PFSK-1 (cell line): ENCODE results near the gene MTSS2.

Source experiments
- FOXP2 ChIP-seq: optimal IDR thresholded peaks from 2 replicates; pipeline ENCODE3; 2011; ENCODE audit warnings: borderline replicate concordance, control low read depth, inconsistent platforms; ENCODE audit not compliant: insufficient read depth; ENCODE audit errors: extremely low read length, extremely low read depth
- POLR2AphosphoS5 ChIP-seq: IDR thresholded peaks from 2 replicates; pipeline ENCODE4 v1.6.1; 2012; ENCODE audit warnings: low read depth, mild to moderate bottlenecking, control low read depth, low read length, moderate library complexity
- REST ChIP-seq, 2 experiments: IDR thresholded peaks; 2 replicates each; pipeline versions ENCODE4 v1.6.1 to v1.8.0; 2011 to 2012; ENCODE audit warnings: low read depth in 2 of 2, low read length in 2 of 2, control low read depth in 1 of 2, inconsistent platforms in 1 of 2, mild to moderate bottlenecking in 1 of 2, moderate library complexity in 1 of 2; ENCODE audit not compliant: insufficient read depth in 1 of 2
- SIN3A ChIP-seq: IDR thresholded peaks from 2 replicates; pipeline ENCODE4 v1.6.1; 2012; ENCODE audit warnings: mild to moderate bottlenecking, low read length, moderate library complexity, borderline replicate concordance; ENCODE audit not compliant: insufficient read depth
- TAF1 ChIP-seq: IDR thresholded peaks from 2 replicates; pipeline ENCODE4 v1.6.1; 2012; ENCODE audit warnings: low read length, control low read depth, borderline replicate concordance; ENCODE audit not compliant: insufficient read depth

Gene MTSS2

DNA sequence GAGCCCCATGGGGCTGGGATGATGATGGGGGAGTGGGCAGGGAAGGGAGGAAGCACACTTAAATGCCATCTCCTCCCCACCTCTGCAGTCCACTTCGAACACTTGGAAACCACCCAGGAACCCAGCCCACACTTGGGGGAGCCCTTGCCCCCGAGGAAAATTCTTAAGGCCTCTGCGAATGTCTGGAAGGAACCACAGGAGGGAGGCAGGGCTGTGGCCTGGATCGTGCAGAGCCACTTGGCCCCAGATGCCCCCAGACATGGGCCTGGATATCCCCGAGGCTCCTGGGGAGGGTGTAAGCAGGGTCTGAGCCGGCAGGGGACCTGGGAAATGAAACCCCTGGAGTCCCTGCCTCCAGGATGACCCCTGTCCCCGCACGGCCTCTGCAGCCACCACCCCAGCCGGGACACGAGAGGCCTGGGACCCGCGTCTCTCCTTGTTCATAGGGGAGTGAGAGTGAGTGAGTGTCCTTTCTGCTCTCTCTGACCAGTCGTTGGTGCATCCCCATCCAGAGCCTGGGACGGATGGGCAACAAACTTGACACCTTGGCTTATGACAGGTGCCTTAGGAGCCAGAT lies 11.8 kb upstream of the MTSS2 start:
- no peak for TF ChIP-seq TAF1
- TF ChIP-seq POLR2AphosphoS5: no peak
- TF ChIP-seq REST (IDR thresholded peaks at IDR 0.05; ENCODE audit: insufficient read depth in 1 of 2, low read depth in 2 of 2, low read length in 2 of 2): no peak
- TF ChIP-seq SIN3A: no peak
- TF ChIP-seq FOXP2: no peak

- no peak for TF ChIP-seq POLR2AphosphoS5
- TF ChIP-seq REST (IDR thresholded peaks at IDR 0.05; ENCODE audit: insufficient read depth in 1 of 2, low read depth in 2 of 2, low read length in 2 of 2): no peak
- no peak for TF ChIP-seq FOXP2
- no peak for TF ChIP-seq SIN3A
- TF ChIP-seq TAF1: no peak
Observed at GRCh38 chr16:70696952-70697593, 11.2 kb upstream of the MTSS2 start.

- TF ChIP-seq REST (IDR thresholded peaks at IDR 0.05; ENCODE audit: insufficient read depth in 1 of 2, low read depth in 2 of 2, low read length in 2 of 2) (no peak), TAF1 (no peak), SIN3A (no peak)
Observed at GRCh38 chr16:70696355-70696754, 10.5 kb upstream of the MTSS2 start.

- no peak for TF ChIP-seq SIN3A
Observed at GRCh38 chr16:70695331-70696070, 9.6 kb upstream of the MTSS2 start.

- TF ChIP-seq REST (IDR thresholded peaks at IDR 0.05; ENCODE audit: insufficient read depth in 1 of 2, low read depth in 2 of 2, low read length in 2 of 2) (no peak), TAF1 (no peak), SIN3A (no peak), POLR2AphosphoS5 (no peak), FOXP2 (no peak)
Observed at GRCh38 chr16:70694868-70695218, 9.0 kb upstream of the MTSS2 start.
